PC-9 (cell line): ENCODE data around the gene HMGCL.

Experiments used
- EZH2 ChIP-seq: fragments of 200-600 bp; sonication (generic); IDR thresholded peaks from 2 replicates; pipeline ENCODE4 v1.8.0; 2017; ENCODE audit warnings: antibody characterized with exemption, low read depth
- TF ChIP-seq, protein P1 (sequence below): fragments of 200-600 bp; sonication (generic); conservative IDR thresholded peaks from 2 replicates; pipeline ENCODE4 v1.6.1; 2017; ENCODE audit warnings: mixed run types, antibody characterized with exemption, mild to moderate bottlenecking, moderate library complexity

DNA sequence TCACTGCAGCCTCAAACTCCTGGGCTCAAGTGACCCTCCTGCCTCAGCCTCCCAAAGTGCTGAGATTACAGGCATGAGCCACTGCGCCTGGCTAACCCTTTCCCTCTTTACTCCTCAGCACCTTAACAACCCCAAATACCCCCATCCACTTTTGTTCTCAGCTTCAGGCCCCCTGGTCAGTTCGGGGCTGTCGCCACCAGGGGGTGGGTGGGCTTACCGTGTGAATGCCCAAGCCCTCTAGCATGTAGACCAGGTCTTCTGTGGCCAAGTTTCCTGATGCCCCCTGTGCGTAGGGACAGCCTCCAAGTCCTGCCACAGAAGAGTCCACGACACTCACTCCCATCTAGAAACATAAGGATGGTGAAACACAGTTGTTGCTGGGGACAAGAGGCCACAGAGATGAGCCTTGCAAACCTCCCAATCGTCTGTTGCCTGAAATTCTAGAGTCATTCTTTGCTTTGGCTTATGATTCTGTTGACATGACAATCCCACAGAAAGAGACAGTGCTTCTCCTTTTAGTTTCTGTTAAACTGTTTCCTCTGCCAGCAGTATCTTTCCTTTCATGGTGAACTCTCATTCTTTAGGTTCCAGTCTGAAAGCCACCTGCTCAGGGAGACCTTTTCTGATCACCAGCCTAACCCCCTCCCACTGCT, 20.9 kb downstream of the HMGCL start:
- TF ChIP-seq, protein P1, sequence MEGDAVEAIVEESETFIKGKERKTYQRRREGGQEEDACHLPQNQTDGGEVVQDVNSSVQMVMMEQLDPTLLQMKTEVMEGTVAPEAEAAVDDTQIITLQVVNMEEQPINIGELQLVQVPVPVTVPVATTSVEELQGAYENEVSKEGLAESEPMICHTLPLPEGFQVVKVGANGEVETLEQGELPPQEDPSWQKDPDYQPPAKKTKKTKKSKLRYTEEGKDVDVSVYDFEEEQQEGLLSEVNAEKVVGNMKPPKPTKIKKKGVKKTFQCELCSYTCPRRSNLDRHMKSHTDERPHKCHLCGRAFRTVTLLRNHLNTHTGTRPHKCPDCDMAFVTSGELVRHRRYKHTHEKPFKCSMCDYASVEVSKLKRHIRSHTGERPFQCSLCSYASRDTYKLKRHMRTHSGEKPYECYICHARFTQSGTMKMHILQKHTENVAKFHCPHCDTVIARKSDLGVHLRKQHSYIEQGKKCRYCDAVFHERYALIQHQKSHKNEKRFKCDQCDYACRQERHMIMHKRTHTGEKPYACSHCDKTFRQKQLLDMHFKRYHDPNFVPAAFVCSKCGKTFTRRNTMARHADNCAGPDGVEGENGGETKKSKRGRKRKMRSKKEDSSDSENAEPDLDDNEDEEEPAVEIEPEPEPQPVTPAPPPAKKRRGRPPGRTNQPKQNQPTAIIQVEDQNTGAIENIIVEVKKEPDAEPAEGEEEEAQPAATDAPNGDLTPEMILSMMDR = no peak
- TF ChIP-seq EZH2 = no peak
